GM21737 (cell line): Measurements from ENCODE around the gene ELAVL3.
"Not testable (repeated sequence)": the region's sequence is repeated elsewhere in the genome, so short reads cannot be mapped to it uniquely, and the experiment has no call there.

Experiments
- ATAC-seq: cut with Tn5 transposase; IDR thresholded peaks from one replicate; pipeline ENCODE4 v1.9.1; 2021; ENCODE audit warnings: mild to moderate bottlenecking, moderate library complexity; ENCODE audit not compliant: unreplicated experiment

Gene ELAVL3

GRCh38 chr19:11410682-11411081 is 70.2 kb downstream of the ELAVL3 start:
- ATAC-seq, result no peak

- no peak for ATAC-seq
These were observed 72.3 kb downstream of the ELAVL3 start for GRCh38 chr19:11408591-11408990.

GRCh38 chr19:11406703-11407236 is 74.1 kb downstream of the ELAVL3 start:
- not testable (repeated sequence) for ATAC-seq

GRCh38 chr19:11405846-11406643 is 74.8 kb downstream of the ELAVL3 start:
- no peak for ATAC-seq

- ATAC-seq, result no peak
These were observed 76.1 kb downstream of the ELAVL3 start for GRCh38 chr19:11404588-11405222.

- no peak for ATAC-seq
These were observed 78.9 kb downstream of the ELAVL3 start for GRCh38 chr19:11401808-11402543.
